K562 (cell line): ENCODE data around the gene FTSJ1. TPM values are rescaled to one million over a fixed set of nuclear protein-coding genes. Genes with fewer than 3 reads are reported as not detected.

ENCODE experiments used
- ATAC-seq: fragments of 200-7000 bp; cut with Tn5 transposase; 3 replicates; pipeline ENCODE4 v1.9.1; 2020; ENCODE audit warnings: moderate library complexity
- BruUV-seq: library from RNA; stranded (reverse); fragments of 400-500 nt; replicated peaks from 2 replicates; lab custom pipeline; 2021; lab: Mats Ljungman, UMichigan
- CTCF ChIA-PET: fragments of 300-600 bp; formaldehyde crosslinking; extraction: SDS; loops from one replicate; lab custom pipeline; 2021; ENCODE audit warnings: low intra/inter-chr PET ratio; lab: Yijun Ruan, JAX
- POLR2A ChIA-PET: fragments of 300-600, 350-650 bp; sonication (Branson Sonifier 250); formaldehyde crosslinking; extraction: SDS; loops from one replicate; lab custom pipeline; 2021; ENCODE audit warnings: antibody characterized with exemption, inconsistent platforms; lab: Yijun Ruan, JAX
- DNase-seq, 4 experiments: peaks; one replicate each; pipeline versions ENCODE4 v3.0.0 to v3.0.0-alpha.2; 2011 to 2018; ENCODE audit warnings: low spot score in 3 of 4, mixed read lengths in 3 of 4; ENCODE audit errors: extremely low read depth in 1 of 4
- FAIRE-seq: peaks from 2 replicates; lab custom pipeline; 2011; peaks lifted over from hg19 to GRCh38; lab: Jason Lieb, UNC
- H2AFZ ChIP-seq: 2 replicates; pipeline ENCODE4 v1.6.0; 2011; ENCODE audit warnings: low read depth, low read length, control low read depth, inconsistent platforms
- H3K27ac ChIP-seq: fragments of 200-600 bp; 3 replicates; pipeline ENCODE4 v1.8.0; 2011; ENCODE audit warnings: low read depth, mild to moderate bottlenecking, control low read depth, inconsistent platforms, low read length, moderate library complexity, mixed read lengths; ENCODE audit errors: extremely low read depth
- H3K27me3 ChIP-seq, 2 experiments: fragments of 300-600 bp in 1 of 2; 2 replicates in 1 of 2; 3 replicates in 1 of 2; pipeline versions ENCODE4 v1.6.0 to v1.8.0; 2011; ENCODE audit warnings: inconsistent platforms in 2 of 2, low read length in 2 of 2, mild to moderate bottlenecking in 1 of 2, mixed read lengths in 1 of 2, moderate library complexity in 1 of 2; ENCODE audit not compliant: control insufficient read depth in 2 of 2, insufficient read depth in 2 of 2
- H3K36me3 ChIP-seq: fragments of 300-600 bp; 3 replicates; pipeline ENCODE4 v1.8.0; 2011; ENCODE audit warnings: mild to moderate bottlenecking, low read length, inconsistent platforms; ENCODE audit not compliant: control insufficient read depth, insufficient read depth
- H3K4me1 ChIP-seq, 2 experiments: fragments of 200-600 bp in 1 of 2; replicated peaks in 1 of 2; 2 replicates in 1 of 2; 3 replicates in 1 of 2; pipeline versions ENCODE4 v1.5.1 to v1.8.0; 2011; ENCODE audit warnings: inconsistent platforms in 2 of 2, low read length in 2 of 2, mild to moderate bottlenecking in 1 of 2, mixed read lengths in 1 of 2, moderate library complexity in 1 of 2; ENCODE audit not compliant: control insufficient read depth in 2 of 2, insufficient read depth in 2 of 2
- H3K4me2 ChIP-seq: 2 replicates; pipeline ENCODE4 v1.6.1; 2011; ENCODE audit warnings: low read length, control low read depth, inconsistent platforms, mixed read lengths; ENCODE audit not compliant: insufficient read depth
- H3K4me3 ChIP-seq: fragments of 200-600 bp; sonication (generic), shearing (Covaris generic); 2 replicates; pipeline ENCODE4 v1.5.1; 2016; ENCODE audit warnings: control low read depth, inconsistent platforms
- H3K79me2 ChIP-seq: fragments of 200-600 bp; 3 replicates; pipeline ENCODE4 v1.8.0; 2011; ENCODE audit warnings: low read length, inconsistent platforms; ENCODE audit not compliant: control insufficient read depth, insufficient read depth
- H3K9ac ChIP-seq, 2 experiments: 2 replicates each; pipeline versions ENCODE4 v1.6.0 to v1.6.1; 2011; ENCODE audit warnings: low read depth in 2 of 2, low read length in 2 of 2, control low read depth in 1 of 2, inconsistent platforms in 1 of 2, mild to moderate bottlenecking in 1 of 2, mixed read lengths in 1 of 2; ENCODE audit not compliant: insufficient read depth in 1 of 2
- H3K9me1 ChIP-seq: one replicate; pipeline ENCODE4 v1.6.0; 2011; ENCODE audit warnings: inconsistent platforms, mild to moderate bottlenecking, low read length, moderate library complexity; ENCODE audit not compliant: control insufficient read depth, insufficient read depth
- H3K9me3 ChIP-seq: replicated peaks from 2 replicates; pipeline ENCODE4 v1.5.1; 2011; ENCODE audit warnings: low read depth, low read length, inconsistent platforms; ENCODE audit not compliant: control insufficient read depth, insufficient read depth
- H4K20me1 ChIP-seq: replicated peaks from 2 replicates; pipeline ENCODE4 v1.6.1; 2011; ENCODE audit warnings: low read length, inconsistent platforms, mixed read lengths; ENCODE audit not compliant: control insufficient read depth, insufficient read depth
- BHLHE40 ChIP-seq: IDR thresholded peaks from 2 replicates; pipeline ENCODE4 v1.6.1; 2011; ENCODE audit warnings: low read length, improper control_type of control experiment
- EGR1 ChIP-seq: fragments of 450-650 bp; conservative IDR thresholded peaks from 2 replicates; pipeline ENCODE4 v1.6.1; 2017; ENCODE audit warnings: mild to moderate bottlenecking
- EP400 ChIP-seq: fragments of 450-650 bp; IDR thresholded peaks from 2 replicates; pipeline ENCODE4 v1.6.1; 2017; ENCODE audit warnings: antibody characterized with exemption, mild to moderate bottlenecking, moderate library complexity
- FOXJ2 ChIP-seq: fragments of 200-800 bp; sonication (Bioruptor generic); IDR thresholded peaks from 2 replicates; pipeline ENCODE4 v1.6.1; 2016; ENCODE audit warnings: missing genetic modification characterization, missing compliant biosample characterization
- HDAC1 ChIP-seq, 2 experiments: fragments of 450-650 bp; IDR thresholded peaks; 2 replicates each; pipeline ENCODE4 v1.6.1; 2016 to 2017; ENCODE audit warnings: inconsistent platforms in 1 of 2, mild to moderate bottlenecking in 1 of 2, moderate library complexity in 1 of 2
- KLF13 ChIP-seq: fragments of 450-650 bp; IDR thresholded peaks from 2 replicates; pipeline ENCODE4 v1.6.1; 2016; ENCODE audit warnings: missing genetic modification characterization, low read depth, mild to moderate bottlenecking, missing compliant biosample characterization, moderate library complexity, borderline replicate concordance
- MEF2D ChIP-seq: conservative IDR thresholded peaks from 2 replicates; pipeline ENCODE4 v1.6.1; 2016; ENCODE audit warnings: low read depth, missing genetic modification characterization, missing compliant biosample characterization
- MXI1 ChIP-seq: IDR thresholded peaks from 2 replicates; pipeline ENCODE4 v1.6.1; 2011; ENCODE audit warnings: low read depth, mild to moderate bottlenecking, improper control_type of control experiment, low read length
- RBBP5 ChIP-seq: fragments of 200-600 bp; sonication (generic); IDR thresholded peaks from 2 replicates; pipeline ENCODE4 v1.6.1; 2012; ENCODE audit warnings: borderline replicate concordance, mild to moderate bottlenecking, low read length, control low read depth, inconsistent platforms; ENCODE audit not compliant: insufficient read depth, poor library complexity, severe bottlenecking
- SMAD4 ChIP-seq: fragments of 250-450 bp; sonication (Bioruptor Pico); conservative IDR thresholded peaks from 2 replicates; pipeline ENCODE4 v1.8.0; 2021; ENCODE audit warnings: inconsistent platforms, mild to moderate bottlenecking, moderate library complexity
- SMC3 ChIP-seq: conservative IDR thresholded peaks from 2 replicates; pipeline ENCODE4 v1.6.1; 2011; ENCODE audit warnings: low read depth, low read length, improper control_type of control experiment; ENCODE audit not compliant: insufficient read depth
- TCF3 ChIP-seq: sonication (generic); formaldehyde crosslinking; IDR thresholded peaks from 2 replicates; pipeline ENCODE4 v1.4.0; 2020; ENCODE audit warnings: mild to moderate bottlenecking, missing genetic modification reagents
- TOE1 ChIP-seq, 2 experiments: fragments of 450-650 bp in 1 of 2; sonication (generic) in 1 of 2; formaldehyde crosslinking in 1 of 2; IDR thresholded peaks; 2 replicates each; pipeline versions ENCODE4 v1.7.1 to v1.8.0; 2016 to 2022; ENCODE audit warnings: borderline replicate concordance in 2 of 2, mild to moderate bottlenecking in 2 of 2, antibody characterized with exemption in 1 of 2, inconsistent platforms in 1 of 2, low read depth in 1 of 2, missing genetic modification reagents in 1 of 2, moderate library complexity in 1 of 2
- ZNF431 ChIP-seq: sonication (generic); formaldehyde crosslinking; IDR thresholded peaks from 2 replicates; pipeline ENCODE4 v1.8.0; 2022; ENCODE audit warnings: mild to moderate bottlenecking, missing genetic modification reagents
- ZNF589 ChIP-seq: fragments of 200-800 bp; sonication (Bioruptor generic); IDR thresholded peaks from 2 replicates; pipeline ENCODE4 v1.6.1; 2016; ENCODE audit warnings: low read depth, missing genetic modification characterization, missing compliant biosample characterization
- ZNF766 ChIP-seq: fragments of 200-800 bp; sonication (Bioruptor generic); conservative IDR thresholded peaks from 2 replicates; pipeline ENCODE4 v1.6.1; 2016; ENCODE audit warnings: missing genetic modification characterization, missing compliant biosample characterization
- ZZZ3 ChIP-seq: fragments of 450-650 bp; IDR thresholded peaks from 2 replicates; pipeline ENCODE4 v1.6.1; 2016; ENCODE audit warnings: antibody characterized with exemption, mild to moderate bottlenecking, moderate library complexity
- WGBS: fragments of 100-300 bp; shearing (Covaris generic); methylation state at CpG from one replicate; pipeline ENCODE4 v1.1.6; 2016; ENCODE audit warnings: low coverage, mixed read lengths; ENCODE audit not compliant: insufficient coverage; ENCODE audit errors: missing lambda C conversion rate; 5-methylcytosine and 5-hydroxymethylcytosine counted together
- in situ Hi-C: fragments of 300-500 bp; cut with MboI; formaldehyde crosslinking; loops from 4 replicates; pipeline ENCODE4 v1.15.0; 2018; ENCODE audit warnings: inconsistent platforms, mixed read lengths
- intact Hi-C: fragments of 100-400 bp; cut with micrococcal nuclease; formaldehyde crosslinking; loops from 2 replicates; pipeline ENCODE4 v1.14.2; 2022
- polyA plus RNA-seq, 8 experiments: library from polyadenylated mRNA; depleted of rRNA in 4 of 8; stranded (reverse) in 5 of 8; unstranded in 3 of 8; fragments of >200 nt; fragmentation: Nextera tagmentation in 2 of 8; fragmentation: Illumina TruSeq in 1 of 8; extraction: Ambion mirVana in 2 of 8; extraction: Trizol in 1 of 8; gene quantifications; 2 replicates each; pipeline versions ENCODE4 v1.2.1 to v1.2.3, GENCODE V29; 2011 to 2014; ENCODE audit warnings: inconsistent platforms in 1 of 8, missing spikeins in 1 of 8
- total RNA-seq, 7 experiments: library from RNA; depleted of rRNA in 6 of 7; stranded (reverse); fragments of >200 nt in 6 of 7; fragmentation: Illumina TruSeq in 2 of 7; extraction: Trizol in 2 of 7; gene quantifications; 2 replicates each; pipeline versions ENCODE4 v1.2.1 to v1.2.3, GENCODE V29; 2011 to 2021; ENCODE audit warnings: low replicate concordance in 1 of 7
- TF ChIP-seq, protein P1 (sequence below): fragments of 450-650 bp; IDR thresholded peaks from 2 replicates; pipeline ENCODE4 v1.6.1; 2016
- TF ChIP-seq, protein P2 (sequence below): fragments of 450-650 bp; IDR thresholded peaks from 2 replicates; pipeline ENCODE4 v1.6.1; 2014; ENCODE audit warnings: low read depth, mild to moderate bottlenecking, moderate library complexity, borderline replicate concordance

Gene FTSJ1
- total and polyA plus RNA-seq, 9 of the 15 experiments (the other 6 are each of a cell fraction or from before 2014, with no cell fraction given), result 12.2 to 95.6 (median 71.6) TPM

DNA sequence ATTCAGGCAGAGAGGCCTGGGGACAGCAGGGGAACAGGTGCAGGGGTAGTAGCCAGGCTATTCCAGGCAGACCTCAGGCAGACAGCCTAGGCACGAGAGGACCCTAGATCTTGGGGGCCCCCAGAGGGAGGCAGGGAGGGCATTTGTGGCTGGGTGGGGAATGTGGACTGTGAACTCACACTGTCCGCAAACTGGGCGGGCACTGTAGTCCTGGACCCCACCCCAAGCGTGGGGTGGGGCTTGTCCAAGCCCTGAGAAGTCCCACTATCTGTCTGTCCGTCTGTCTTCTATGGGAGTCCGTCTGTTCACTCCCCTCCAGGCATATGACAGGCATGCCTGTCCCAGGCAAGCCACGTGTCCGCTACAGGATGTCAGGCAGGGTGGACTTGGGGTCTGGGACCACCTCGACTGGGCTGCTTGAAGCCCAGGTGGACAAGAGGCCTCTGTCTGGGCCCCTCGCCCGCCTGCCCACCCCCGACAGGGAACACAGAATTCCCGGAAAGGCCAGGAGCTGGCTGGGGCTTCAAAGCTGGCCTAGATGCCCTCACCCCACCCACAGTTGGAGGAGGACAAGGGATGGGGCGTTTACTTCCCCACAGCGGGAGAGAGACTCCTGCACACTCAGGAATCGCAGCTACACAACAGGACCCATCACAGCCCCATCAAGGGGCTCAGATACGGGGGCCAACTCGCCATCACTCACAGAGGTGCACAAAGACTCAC lies 5.7 kb upstream of the FTSJ1 start, which contains the start of gene SLC38A5:
TSS of gene SLC38A5 (minus strand) at position 151 of the 723 bp plus-strand sequence. CDS start 2,336 bp downstream, outside the sequence.
- H3K27me3 ChIP-seq, result no peaks in the 10 kb centered on the region
- peaks cover 52% of the 10 kb centered on the region for H3K79me2 ChIP-seq
- ATAC-seq (peak; percentile 61), FAIRE-seq (peak; percentile 87), DNase-seq (peak; percentile 74 to 85 (median 78))
- H3K4me2 ChIP-seq, result peak within 1 kb of the TSS; percentile 94
- peak within 1 kb of the TSS; percentile 94 to 96 for H3K9ac ChIP-seq
- H3K9me3 ChIP-seq, result no peaks in the 10 kb centered on the region
- WGBS, result 18% methylated on average over 13 of the region's 18 CpGs
- H3K27ac ChIP-seq, result peak within 1 kb of the TSS; percentile 91
- CTCF ChIA-PET, result no interaction called here
- intact Hi-C loops, result no loop called here
- H3K4me3 ChIP-seq, result peak within 1 kb of the TSS; percentile 78
- no peaks in the 10 kb centered on the region for H4K20me1 ChIP-seq
- peak within 1 kb of the TSS; percentile 86 for H2AFZ ChIP-seq
- POLR2A ChIA-PET, result interaction anchor here (0.6 to 1.2 kb wide), 2 partner anchors 55 to 105 kb away, joined by 4 to 5 read pairs; no protein-coding TSS in a partner anchor
- peaks cover 30 to 60% of the 10 kb centered on the region in 2 experiments; a peak in 4 of 5 replicates for H3K4me1 ChIP-seq
- in situ Hi-C loops, result no loop called here
- no peaks in the 10 kb centered on the region for H3K9me1 ChIP-seq
- BruUV-seq, result no TSS peak
- H3K36me3 ChIP-seq, result peaks cover 19% of the 10 kb centered on the region; the same call in 2 of the 3 replicates
- TF ChIP-seq SMC3, result no peak
- TF ChIP-seq RBBP5, result no peak
- TF ChIP-seq ZNF589, result no peak
- TF ChIP-seq TOE1 (IDR thresholded peaks at IDR 0.05; ENCODE audit: borderline replicate concordance), result no peak
- TF ChIP-seq TOE1 (CRISPR knock-in tag; IDR thresholded peaks at IDR 0.05; ENCODE audit: borderline replicate concordance, low read depth), result no peak
- peak; percentile 34; the same call in 1 of the 2 replicates for TF ChIP-seq EP400
- TF ChIP-seq, protein P1, sequence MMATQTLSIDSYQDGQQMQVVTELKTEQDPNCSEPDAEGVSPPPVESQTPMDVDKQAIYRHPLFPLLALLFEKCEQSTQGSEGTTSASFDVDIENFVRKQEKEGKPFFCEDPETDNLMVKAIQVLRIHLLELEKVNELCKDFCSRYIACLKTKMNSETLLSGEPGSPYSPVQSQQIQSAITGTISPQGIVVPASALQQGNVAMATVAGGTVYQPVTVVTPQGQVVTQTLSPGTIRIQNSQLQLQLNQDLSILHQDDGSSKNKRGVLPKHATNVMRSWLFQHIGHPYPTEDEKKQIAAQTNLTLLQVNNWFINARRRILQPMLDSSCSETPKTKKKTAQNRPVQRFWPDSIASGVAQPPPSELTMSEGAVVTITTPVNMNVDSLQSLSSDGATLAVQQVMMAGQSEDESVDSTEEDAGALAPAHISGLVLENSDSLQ, result peak; percentile 57
- TF ChIP-seq FOXJ2 (tag), result no peak
- TF ChIP-seq, protein P2, sequence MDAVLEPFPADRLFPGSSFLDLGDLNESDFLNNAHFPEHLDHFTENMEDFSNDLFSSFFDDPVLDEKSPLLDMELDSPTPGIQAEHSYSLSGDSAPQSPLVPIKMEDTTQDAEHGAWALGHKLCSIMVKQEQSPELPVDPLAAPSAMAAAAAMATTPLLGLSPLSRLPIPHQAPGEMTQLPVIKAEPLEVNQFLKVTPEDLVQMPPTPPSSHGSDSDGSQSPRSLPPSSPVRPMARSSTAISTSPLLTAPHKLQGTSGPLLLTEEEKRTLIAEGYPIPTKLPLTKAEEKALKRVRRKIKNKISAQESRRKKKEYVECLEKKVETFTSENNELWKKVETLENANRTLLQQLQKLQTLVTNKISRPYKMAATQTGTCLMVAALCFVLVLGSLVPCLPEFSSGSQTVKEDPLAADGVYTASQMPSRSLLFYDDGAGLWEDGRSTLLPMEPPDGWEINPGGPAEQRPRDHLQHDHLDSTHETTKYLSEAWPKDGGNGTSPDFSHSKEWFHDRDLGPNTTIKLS, result peak; percentile 41; the same call in 1 of the 2 replicates
- TF ChIP-seq KLF13 (tag), result no peak
- TF ChIP-seq ZZZ3, result no peak
- no peak for TF ChIP-seq EGR1
- no peak for TF ChIP-seq MEF2D
- TF ChIP-seq BHLHE40, result no peak
- 0 out of 2 replicates have a peak, but pooled peaks have one; percentile 18 for TF ChIP-seq SMAD4 (CRISPR knock-in tag)
- TF ChIP-seq ZNF766 (CRISPR knock-in tag), result no peak
- TF ChIP-seq MXI1, result no peak
- TF ChIP-seq TCF3 (CRISPR knock-in tag), result peak; percentile 34
- TF ChIP-seq ZNF431 (CRISPR knock-in tag), result no peak
- TF ChIP-seq HDAC1 (IDR thresholded peaks at IDR 0.05), result no peak
